Epithelial cell of proximal tubule (primary cell): ENCODE measurements around the gene CYB5A. TPM values are rescaled to one million over a fixed set of nuclear protein-coding genes. Genes with fewer than 3 reads are reported as not detected.
"Not testable (repeated sequence)": the region's sequence is repeated elsewhere in the genome, so short reads cannot be mapped to it uniquely, and the experiment has no call there.

Source experiments
- DNase-seq: peaks from one replicate; pipeline ENCODE4 v3.0.0-alpha.2; 2011; ENCODE audit warnings: low read depth
- H3K4me3 ChIP-seq: 2 replicates; pipeline ENCODE4 v1.5.1; 2011; ENCODE audit warnings: low read depth, mild to moderate bottlenecking, low read length
- total RNA-seq: library from RNA; depleted of rRNA; stranded (reverse); fragments of >200 nt; gene quantifications from 2 replicates; pipeline ENCODE4 v1.2.3, GENCODE V29; 2015
- TF ChIP-seq, protein P1 (sequence below): conservative IDR thresholded peaks from 2 replicates; pipeline ENCODE4 v1.5.1; 2012; ENCODE audit warnings: low read depth, mild to moderate bottlenecking, low read length

CYB5A gene
- total RNA-seq, 1 donor from 2014 or later, result 140 TPM

DNA sequence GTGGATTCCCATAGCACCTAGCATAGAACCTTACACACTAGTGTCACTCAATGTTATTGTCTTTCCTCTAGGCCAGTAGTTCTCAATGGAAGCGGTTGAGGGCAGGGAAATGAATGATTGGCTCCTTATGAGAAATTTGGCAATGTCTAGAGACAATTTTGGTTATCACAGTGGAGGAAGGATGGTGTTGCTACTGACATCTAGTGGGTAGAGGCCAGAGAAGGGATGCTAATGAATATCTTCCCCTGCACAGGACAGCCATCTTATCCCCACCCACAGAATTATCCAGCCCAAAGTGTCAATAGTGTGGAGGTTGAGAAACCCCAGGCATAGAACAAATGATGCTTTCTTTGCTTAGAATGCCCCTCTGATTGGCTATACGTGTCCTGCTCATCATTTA lies 39.6 kb upstream of the CYB5A start:
- H3K4me3 ChIP-seq, result no peak overlapping the region
- DNase-seq, result no peak
- TF ChIP-seq, protein P1, sequence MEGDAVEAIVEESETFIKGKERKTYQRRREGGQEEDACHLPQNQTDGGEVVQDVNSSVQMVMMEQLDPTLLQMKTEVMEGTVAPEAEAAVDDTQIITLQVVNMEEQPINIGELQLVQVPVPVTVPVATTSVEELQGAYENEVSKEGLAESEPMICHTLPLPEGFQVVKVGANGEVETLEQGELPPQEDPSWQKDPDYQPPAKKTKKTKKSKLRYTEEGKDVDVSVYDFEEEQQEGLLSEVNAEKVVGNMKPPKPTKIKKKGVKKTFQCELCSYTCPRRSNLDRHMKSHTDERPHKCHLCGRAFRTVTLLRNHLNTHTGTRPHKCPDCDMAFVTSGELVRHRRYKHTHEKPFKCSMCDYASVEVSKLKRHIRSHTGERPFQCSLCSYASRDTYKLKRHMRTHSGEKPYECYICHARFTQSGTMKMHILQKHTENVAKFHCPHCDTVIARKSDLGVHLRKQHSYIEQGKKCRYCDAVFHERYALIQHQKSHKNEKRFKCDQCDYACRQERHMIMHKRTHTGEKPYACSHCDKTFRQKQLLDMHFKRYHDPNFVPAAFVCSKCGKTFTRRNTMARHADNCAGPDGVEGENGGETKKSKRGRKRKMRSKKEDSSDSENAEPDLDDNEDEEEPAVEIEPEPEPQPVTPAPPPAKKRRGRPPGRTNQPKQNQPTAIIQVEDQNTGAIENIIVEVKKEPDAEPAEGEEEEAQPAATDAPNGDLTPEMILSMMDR, result peak; percentile 77

DNA sequence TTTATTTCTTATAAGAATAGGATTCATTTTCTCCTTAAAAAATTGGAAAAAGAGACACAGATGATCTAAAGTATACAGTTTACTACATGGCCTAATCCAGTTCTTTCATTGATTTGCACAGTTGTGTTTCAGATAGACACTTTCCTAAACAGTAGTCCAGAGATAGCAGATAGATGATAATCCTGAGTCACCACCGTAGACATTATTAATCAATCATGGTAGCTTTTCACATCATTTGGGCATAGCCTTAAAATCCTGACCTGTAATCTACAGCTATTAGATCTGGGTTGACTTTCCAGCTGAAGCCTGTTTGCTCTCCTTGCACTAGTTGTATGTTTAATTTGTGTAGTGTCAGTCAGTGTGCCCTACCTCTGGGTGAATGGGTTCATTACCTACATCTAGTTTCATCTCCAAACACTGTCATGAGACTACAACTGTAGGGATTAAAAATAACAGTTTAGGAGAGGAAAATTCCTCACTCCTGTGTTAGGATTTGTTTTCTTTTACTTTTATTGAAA lies 38.0 kb upstream of the CYB5A start:
- H3K4me3 ChIP-seq, result no peak overlapping the region
- no peak for DNase-seq
- TF ChIP-seq, protein P1, result no peak

DNA sequence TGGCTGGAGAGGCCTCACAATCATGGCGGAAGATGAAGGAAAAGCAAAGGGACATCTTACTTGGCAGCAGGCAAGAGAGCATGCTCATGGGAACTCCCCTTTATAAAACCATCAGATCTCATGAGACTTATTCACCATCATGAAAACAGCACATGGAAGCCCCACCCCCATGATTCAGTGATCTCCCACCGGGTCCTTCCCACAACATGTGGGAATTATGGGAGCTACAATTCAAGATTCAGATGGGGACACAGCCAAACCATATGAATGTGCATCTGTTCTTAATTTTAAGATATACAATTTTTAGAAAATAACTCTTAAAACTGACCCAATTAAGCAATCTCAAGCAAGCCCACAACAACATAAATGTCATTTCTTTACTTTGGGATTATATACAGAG lies 36.4 kb upstream of the CYB5A start:
- no peak for DNase-seq
- TF ChIP-seq, protein P1, result no peak

DNA sequence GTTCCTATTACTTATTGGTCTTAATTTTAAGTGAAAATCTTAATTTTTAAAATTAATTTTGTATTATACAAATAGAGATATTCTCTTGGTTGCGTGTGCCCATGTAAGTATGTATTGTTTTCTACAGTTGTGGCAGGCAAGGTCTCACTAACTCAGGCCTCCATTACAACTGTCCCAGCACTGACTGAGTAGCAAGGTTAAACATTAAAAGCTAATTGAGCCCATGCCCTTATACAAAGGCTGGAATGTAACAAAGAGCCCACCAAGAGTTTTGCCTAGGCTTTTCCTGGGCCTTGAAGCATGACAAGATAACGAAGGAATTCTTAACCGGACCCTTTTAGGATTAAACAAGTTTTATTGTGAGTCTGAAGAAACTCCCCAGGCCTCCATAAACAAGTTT lies 35.0 kb upstream of the CYB5A start:
- not testable (repeated sequence) for H3K4me3 ChIP-seq, DNase-seq

More for the DNA sequence above, 36.4 kb upstream of the CYB5A start:
- H3K4me3 ChIP-seq, result no peak overlapping the region

DNA sequence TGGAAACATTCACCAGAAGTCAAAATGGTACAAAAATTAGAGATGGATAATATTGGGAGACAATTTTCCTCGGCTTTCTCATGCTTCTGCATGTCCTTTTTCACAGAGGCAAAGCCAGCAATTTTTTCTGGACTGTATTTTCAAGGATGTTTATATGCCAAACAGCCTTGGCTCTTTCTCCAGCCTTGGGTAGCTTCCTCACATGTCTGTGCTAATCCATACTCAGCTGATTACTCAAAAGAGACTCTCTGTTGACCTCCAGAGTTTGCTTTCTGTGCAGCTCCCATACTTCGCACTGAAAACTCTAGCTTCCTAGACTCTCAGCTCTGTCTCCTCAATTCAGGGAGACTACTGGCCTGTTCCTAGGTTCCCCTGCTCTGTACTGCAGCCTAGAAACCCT lies 34.5 kb upstream of the CYB5A start:
- DNase-seq, result no peak
- TF ChIP-seq, protein P1, result no peak

DNA sequence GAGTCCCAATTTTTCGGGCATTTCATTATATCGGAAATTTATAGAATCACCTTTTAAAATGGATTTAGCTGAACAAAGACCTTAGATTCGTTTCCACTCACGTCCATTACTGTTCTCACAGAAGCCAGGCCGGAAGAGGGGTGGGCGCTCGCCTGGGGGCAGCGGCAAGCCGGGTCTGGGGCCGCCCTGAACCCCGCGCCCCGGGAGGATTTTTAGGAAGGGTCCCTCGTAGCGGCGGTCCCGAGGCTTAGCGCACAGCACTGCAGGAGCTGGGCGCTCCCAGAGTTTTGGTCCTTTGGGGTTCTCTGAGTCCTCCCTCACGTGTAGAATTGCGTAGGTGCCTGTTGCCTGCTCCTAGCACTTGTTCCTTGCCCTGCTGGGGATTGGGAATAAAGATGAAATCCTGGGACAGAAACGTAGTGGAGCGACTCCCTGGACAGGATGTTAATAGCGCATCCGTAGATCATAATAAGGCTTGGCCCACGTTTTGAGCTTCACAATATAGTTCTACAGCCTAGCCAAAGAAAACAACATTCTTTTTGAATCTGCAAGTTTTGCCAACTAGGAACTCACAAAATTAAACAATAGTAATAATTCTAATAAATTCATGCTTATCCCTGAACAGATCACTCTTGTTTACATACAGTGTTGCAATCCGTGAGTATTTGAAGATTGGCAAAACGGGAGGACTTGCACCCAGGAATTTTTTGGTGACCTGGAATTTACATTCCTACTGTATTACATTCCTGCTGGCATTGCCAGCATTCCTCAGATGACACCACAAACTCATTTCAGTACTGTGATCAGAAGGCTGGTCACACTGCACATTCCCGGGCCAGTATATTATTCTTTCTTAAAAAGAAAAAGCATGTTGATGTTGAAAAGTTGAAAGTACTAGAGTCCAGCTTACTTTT lies 24.8 kb upstream of the CYB5A start:
- no peak overlapping the region for H3K4me3 ChIP-seq
- TF ChIP-seq, protein P1, result no peak
- peak; percentile 76 for DNase-seq

More for the DNA sequence above, 34.5 kb upstream of the CYB5A start:
- no peak overlapping the region for H3K4me3 ChIP-seq

DNA sequence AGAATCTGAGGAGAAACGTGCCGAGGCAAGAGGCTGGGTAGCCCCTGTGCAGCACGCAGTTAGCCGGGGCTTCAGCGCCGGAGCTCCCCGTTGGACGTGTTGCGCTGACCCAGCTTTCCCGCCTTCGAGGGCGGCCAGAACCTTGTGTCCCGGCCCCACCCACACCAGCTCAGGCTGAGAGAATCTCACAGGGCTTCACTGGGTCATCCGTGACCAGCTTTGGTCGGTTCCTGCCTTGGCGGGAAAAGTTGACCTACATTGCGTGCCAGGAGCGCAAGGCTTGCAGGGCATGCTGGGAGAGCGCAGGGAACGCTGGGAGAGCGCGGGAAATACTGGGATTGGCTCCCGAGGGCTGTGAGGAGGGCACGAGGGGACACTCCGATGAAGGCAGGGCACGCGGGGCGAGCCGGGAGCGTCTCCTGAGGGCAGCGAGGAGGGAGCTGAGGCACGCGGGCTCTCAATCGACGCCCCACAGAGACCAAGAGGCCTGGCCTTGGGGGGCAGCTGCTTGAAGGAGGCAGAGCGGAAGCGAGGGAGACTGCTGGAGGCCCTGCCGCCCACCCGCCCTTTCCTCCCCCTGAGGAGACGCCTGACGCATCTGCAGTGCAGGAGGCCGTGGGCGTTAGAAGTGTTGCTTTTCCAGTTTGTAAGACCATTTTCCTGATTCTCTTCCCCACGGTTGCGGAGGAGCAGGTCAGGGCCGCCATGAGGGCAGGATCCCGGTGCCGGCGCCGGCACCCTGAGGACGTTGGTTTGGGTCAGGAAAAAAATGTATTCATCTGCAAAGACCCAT lies 23.9 kb upstream of the CYB5A start, which contains the start of gene C18orf63:
TSS of gene C18orf63 (plus strand) at position 376 of the 793 bp plus-strand sequence. CDS start 2,027 bp downstream, outside the sequence.
- TF ChIP-seq, protein P1, result no peak
- H3K4me3 ChIP-seq, result no peak within 1 kb of the TSS
- DNase-seq, result no peak
